DMS53 (cell line): Measurements from ENCODE around the gene PSD.

Experiments used
- DNase-seq: peaks from one replicate; lab custom pipeline; 2025; lab: John Stamatoyannopoulos, UW

Gene PSD

DNA sequence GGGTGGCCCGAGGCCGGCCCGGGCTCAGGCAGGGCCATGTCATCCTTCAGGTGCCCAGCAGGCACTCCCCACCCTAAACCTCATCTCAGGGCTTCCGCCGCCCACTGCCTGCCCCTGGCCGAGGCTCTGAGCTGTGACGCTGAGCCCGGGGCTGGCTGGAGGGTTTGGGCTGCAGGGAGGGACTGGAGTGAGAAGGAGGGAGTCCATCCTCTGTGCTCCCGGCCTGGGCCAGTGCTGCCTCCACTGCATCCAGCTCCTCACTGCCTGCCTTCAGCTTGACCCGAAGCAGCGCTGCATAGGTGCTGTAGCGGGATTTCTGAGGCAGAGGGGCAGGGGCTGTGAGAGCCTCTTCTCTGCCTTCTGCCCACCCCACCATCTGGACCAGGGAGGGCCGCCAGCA lies 15.5 kb downstream of the PSD start:
- DNase-seq, result no peak

DNA sequence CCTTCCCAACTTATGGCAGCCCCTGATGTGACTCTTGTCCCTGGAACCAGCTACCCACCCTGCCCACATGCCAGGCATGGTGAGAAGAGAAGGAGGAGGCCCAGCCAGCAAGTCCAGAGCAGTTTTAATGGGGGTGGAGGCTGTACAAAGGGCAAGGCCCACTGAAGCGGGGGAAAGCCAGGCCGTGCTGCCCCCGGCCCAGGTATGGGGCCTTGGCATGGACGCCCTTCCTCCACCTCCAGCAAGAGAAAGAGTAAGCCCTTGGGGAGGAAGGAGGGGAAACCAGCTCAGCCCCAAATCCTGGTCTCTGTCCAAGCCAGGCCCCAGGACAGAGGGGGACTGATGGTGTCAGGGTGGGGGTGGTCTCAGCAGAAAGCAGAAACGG lies 16.1 kb downstream of the PSD start:
- no peak for DNase-seq

DNA sequence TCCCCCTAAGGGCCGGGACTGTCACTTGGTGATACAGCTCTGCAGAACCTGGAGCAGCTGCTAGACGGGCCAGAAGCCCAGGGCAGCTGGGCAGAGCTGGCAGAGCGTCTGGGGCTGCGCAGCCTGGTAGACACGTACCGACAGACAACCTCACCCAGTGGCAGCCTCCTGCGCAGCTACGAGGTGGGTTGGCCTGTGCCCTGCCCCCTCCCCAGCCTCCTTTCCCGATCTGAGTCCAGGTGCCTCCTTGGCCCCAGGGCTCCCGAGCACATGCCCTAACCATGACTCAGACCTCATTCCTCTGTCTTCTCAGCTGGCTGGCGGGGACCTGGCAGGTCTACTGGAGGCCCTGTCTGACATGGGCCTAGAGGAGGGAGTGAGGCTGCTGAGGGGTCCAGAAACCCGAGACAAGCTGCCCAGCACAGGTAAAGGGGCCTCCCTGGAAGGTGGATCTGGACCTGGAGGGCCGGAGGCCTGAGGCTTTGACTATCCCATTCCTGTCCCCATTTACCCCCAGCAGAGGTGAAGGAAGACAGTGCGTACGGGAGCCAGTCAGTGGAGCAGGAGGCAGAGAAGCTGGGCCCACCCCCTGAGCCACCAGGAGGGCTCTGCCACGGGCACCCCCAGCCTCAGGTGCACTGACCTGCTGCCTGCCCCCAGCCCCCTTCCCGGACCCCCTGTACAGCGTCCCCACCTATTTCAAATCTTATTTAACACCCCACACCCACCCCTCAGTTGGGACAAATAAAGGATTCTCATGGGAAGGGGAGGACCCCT lies 16.7 kb downstream of the PSD start:
- DNase-seq, result peak; percentile 49

DNA sequence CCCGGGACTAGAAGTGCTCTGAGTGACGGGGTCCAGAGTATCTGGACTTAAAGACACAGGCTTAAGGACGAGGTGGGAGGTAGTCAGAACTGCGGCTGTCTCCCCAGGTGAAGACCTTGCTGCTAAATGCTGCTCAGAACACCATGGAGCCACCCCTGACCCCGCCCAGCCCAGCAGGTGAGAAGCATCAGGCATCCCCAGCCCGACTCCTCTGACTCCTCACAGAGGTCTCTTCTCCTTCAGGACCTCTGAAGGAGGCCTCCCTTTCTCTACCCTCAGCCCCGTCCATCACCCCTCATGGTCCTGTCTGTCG lies 17.3 kb downstream of the PSD start:
- DNase-seq, result no peak

DNA sequence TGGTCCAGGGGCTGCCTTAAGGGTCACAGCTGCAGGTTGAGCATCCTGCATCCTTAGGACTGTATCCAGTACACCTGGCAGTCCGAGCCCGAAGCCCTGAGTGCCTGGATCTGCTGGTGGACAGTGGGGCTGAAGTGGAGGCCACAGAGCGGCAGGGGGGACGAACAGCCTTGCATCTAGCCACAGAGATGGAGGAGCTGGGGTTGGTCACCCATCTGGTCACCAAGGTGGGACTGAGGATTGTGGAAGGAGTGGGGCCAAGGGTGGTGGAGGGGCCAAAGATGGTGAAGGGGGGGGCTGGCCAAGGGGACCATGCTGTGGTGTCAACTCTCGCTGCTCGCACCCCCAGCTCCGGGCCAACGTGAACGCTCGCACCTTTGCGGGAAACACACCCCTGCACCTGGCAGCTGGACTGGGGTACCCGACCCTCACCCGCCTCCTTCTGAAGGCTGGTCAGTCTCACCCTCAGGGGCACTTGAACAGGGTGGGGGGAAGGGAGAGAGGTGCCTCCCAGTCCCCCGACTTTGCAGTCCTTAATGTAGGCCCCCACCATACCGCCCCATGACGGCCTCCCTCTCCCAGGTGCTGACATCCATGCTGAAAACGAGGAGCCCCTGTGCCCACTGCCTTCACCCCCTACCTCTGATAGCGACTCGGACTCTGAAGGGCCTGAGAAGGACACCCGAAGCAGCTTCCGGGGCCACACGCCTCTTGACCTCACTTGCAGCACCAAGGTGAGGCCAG lies 17.8 kb downstream of the PSD start:
- no peak for DNase-seq

DNA sequence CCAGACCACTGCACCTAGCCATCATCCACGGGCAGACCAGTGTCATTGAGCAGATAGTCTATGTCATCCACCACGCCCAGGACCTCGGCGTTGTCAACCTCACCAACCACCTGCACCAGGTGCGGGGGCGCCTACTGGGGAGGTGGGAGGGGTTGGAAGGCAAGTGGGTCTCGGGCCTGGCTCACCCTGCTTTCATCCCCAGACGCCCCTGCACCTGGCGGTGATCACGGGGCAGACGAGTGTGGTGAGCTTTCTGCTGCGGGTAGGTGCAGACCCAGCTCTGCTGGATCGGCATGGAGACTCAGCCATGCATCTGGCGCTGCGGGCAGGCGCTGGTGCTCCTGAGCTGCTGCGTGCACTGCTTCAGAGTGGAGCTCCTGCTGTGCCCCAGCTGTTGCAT lies 18.5 kb downstream of the PSD start:
- DNase-seq, result no peak

DNA sequence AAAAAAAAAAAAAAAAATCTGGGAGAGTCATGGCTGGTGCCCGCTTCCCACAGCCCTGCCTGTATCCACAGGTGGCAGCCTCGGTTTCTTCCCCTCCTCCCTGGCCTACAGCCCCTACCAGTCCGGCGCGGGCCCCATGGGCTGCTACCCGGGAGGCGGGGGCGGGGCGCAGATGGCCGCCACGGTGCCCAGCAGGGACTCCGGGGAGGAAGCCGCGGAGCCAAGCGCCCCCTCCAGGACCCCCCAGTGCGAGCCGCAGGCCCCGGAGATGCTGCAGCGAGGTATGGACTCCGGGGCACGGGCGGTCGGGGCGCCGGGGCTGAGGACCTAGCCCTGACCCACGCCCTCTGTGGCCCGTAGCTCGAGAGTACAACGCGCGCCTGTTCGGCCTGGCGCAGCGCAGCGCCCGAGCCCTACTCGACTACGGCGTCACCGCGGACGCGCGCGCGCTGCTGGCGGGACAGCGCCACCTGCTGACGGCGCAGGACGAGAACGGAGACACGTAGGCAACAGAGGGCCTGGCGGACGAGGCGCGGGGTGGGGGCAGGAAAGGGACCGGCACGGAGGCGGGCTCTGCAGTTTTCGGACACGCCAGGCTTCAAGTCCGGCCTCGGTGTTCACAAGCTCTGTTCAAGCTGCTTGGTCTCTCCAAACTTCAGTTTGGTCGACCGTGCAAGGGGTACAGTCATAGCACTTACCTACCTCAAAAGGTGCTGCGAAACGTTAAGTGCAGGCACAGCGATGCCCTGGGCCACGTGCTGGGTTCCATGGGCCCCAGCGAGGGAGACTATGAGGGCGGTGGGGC lies 19.2 kb downstream of the PSD start:
- DNase-seq, result peak; percentile 94

DNA sequence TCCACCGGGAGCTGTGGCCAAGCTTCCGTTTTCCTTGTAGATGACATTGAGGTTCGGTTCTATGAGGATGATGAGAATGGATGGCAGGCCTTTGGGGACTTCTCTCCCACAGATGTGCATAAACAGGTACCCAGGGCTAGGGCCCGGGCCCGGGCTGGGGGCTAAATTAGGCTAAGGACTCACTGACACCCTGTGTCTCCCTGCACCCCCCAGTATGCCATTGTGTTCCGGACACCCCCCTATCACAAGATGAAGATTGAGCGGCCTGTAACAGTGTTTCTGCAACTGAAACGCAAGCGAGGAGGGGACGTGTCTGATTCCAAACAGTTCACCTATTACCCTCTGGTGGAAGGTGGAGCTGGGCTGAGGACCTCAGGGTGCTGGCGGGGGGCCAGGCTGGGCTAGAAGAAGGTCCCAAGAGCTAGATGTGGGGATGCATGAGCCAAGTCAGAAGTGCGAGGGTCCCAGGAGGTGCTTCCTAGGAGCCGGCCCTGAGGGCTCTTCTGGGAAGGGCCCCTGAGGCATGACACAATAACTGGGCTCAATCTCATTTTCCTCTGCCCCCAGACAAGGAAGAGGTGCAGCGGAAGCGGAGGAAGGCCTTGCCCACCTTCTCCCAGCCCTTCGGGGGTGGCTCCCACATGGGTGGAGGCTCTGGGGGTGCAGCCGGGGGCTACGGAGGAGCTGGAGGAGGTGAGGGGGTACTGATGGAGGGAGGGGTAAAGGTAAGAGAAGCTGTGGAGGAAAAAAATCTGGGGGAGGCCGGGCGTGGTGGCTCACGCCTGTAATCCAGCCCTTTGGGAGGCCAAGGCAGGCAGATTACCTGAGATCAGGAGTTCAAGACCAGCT lies 20.2 kb downstream of the PSD start:
- no peak for DNase-seq

DNA sequence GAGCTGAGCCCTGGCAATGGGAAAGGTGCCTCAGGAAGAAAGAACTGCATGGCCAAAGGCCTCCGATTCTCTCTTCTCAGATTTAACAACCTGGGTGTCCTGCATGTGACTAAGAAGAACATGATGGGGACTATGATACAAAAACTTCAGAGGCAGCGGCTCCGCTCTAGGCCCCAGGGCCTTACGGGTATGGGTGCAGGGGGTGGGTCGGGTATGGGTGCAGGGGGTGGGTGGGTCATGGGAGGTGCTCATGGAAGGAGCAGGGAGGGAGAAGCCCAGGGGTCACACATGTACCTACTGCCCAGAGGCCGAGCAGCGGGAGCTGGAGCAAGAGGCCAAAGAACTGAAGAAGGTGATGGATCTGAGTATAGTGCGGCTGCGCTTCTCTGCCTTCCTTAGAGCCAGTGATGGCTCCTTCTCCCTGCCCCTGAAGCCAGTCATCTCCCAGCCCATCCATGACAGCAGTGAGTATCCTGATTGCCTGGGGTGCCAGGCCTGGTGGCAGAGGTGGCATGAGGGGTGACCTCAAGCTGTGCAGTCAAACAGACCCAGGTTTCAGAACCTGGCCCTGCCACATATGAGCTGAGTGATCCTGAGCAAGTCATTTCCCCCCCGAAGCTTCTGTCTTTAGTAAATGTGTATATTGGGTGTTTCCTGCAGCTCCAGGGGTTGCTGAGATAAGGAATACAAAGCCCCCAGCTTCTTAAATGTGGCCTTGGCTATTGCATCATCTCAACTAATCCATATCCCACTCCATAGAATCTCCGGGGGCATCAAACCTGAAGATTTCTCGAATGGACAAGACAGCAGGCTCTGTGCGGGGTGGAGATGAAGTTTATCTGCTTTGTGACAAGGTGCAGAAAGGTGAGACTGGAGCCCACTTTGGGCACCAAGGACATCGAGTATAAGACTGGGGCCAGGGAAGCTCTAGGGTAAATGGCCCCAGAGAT lies 21.1 kb downstream of the PSD start:
- DNase-seq, result no peak

DNA sequence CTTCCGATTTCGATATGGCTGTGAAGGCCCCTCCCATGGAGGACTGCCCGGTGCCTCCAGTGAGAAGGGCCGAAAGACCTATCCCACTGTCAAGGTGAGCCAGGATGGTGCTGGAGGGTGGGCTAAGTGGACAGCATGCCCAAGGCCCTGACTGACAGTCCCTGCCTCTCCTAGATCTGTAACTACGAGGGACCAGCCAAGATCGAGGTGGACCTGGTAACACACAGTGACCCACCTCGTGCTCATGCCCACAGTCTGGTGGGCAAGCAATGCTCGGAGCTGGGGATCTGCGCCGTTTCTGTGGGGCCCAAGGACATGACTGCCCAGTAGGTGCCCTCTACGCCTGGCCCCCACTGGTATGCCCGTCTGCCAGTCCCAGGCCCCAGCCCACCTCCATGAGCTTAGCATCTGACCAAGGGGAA lies 21.8 kb downstream of the PSD start:
- DNase-seq, result no peak

DNA sequence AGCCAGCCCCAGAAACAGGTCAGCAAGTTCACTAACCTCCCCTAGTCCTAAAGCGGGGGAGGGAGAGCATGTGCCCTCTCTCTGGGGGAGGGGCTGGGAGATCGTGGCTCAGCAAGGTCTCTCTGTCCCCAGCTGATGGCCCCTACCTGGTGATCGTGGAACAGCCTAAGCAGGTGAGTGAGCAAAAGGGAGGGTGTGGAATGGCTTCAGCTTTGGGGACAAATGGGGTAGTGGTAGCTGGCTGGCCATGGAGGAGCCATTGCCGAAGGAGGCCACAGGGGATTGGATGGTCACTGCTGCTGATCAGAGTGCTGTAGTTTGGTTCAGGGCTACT lies 22.3 kb downstream of the PSD start:
- DNase-seq, result no peak

DNA sequence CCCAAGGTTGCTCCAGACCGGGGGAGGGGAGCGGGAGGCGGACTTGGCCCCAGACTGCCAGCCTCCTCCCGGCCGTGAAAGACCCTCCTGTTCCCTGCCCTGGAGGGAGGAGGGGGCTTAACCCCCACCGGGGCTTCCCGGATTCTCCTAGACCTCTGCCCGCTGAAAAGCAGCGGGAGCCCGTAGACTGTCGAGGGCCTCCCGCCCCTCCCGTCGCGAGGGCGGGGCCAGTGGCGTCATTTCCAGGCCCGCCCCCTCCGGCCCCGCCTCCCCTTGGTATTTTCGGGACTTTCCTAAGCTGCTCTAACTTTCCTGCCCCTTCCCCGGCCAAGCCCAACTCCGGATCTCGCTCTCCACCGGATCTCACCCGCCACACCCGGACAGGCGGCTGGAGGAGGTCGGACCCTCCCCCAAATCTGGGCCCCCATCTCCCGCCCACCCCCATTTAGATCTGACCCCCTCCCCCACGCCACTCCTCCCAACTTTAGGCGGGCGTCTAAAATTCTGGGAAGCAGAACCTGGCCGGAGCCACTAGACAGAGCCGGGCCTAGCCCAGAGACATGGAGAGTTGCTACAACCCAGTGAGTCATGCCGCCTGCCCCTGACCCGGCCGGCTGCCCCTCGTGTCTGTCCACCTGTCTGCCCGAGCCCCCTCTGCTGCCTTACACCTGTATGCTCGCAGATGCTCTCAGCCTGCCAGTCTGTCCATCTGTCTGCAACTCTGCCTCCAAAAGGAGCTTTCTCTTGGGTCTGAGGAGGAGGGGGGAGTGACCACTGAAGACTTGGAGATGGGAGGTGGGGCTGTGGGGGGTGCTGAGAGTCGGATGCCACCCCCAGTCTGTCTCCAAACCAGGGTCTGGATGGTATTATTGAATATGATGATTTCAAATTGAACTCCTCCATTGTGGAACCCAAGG lies 22.9 kb downstream of the PSD start, which contains the start of gene NFKB2:
Gene NFKB2 (plus strand): TSS at position 306 of the 917 bp plus-strand sequence. CDS start 255 bp downstream, at position 561.
- peak; percentile 93 for DNase-seq

DNA sequence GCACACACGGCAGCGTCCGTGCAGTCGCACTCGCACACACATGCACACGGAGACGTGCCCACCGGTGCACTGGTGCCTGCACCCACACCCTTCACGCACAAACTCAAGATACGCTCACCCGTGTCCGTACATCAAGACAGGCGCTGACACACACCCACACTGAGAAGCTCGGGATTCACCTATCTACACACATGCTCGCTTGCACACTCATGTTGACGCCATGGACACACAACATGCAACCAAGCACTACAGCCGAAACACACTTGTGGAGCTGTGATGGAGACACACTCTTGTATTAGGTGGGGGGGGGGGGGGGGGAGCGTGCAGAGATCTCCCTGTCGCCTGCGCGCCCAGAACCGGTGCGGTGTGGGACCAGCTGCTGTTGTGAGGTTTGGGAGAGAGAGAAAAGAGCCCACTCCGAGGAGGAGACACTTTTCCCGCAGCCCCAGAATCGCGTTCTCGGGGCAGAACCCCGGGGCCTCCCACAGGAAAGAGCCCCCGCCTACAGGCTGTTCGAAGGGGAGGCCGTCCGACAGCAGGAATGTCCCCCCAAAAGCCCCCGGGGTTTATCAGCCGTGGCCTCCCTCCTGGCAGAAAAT lies 23.7 kb downstream of the PSD start:
- DNase-seq, result peak; percentile 87

DNA sequence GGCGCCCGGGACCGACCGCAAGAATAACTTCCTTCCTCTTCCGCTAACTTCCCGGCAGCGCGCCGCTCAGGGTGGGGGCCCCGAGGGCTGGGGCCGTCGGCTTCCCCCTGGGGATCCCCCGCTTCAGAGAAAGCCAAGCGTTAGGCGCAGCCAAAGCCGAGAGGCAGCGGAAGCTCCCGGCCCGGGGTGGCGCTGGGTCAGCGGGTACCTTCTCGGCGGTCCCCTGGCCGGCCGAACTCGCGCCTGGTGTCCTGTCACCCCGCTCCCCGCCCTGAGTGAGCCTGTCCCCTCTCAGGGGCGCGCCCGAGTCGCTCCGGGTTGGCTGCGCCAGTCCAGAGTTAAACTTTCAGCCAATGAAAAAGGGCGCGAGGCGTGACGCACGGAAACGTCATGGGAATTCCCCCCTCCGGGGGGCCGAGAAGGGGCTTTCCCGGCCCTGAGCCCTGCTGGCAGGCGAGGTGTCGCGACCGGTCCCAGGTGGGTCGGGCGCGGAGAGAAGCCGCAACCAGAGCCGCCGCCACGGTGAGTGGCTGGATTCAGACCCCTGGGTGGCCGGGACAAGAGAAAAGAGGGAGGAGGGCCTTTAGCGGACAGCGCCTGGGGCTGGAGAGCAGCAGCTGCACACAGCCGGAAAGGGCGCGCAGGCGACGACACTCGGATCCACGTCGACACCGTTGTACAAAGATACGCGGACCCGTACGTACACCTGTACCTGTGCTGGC lies 24.3 kb downstream of the PSD start:
- DNase-seq, result peak; percentile 96

DNA sequence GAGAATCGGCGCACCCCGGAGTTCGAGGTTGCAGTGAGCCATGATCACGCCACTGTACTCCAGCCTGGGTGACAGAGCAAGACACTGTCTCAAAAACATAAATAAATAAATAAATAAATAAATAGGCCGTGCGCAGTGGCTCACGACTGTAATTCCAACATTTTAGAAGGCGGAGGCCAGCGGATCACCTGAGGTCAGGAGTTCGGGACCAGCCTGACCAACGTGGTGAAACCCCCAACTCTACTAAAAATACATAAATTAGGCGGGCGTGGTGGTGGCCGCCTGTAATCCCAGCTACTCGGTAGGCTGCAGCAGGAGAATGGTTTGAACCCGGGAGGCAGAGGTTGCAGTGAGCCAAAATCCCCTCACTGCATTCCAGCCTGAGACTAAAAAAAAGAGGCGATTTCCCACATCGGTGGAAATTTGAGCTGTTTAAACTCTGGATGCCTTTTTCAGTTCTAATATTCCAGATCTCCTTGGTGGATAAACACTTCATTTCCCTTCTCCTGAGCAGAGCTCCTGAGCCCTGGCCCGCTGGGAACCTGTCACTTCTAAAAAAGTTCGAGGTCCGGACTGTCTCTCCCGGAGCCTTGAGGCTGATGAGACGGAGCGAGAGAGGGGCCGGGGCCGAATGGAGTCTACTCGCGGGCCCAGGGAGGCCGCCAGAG lies 25.0 kb downstream of the PSD start:
- no peak for DNase-seq

DNA sequence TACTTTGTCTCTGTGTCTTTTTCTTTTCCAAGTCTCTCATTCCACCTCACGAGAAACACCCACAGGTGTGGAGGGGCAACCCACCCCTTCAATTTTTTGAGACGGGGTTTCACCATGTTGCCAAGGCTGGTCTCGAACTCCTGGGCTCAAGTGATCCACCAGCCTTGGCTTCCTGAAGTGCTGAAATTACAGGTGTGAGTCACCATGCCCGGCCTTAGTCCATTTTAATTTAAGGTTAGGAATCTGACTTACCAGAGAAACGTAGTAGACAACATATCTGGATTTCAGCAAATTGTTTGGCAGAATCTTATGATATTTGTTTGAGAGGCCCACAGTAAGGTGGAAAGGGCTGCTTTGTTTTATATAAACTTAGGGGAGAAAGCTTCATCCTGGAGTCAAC lies 26.3 kb downstream of the PSD start:
- no peak for DNase-seq

DNA sequence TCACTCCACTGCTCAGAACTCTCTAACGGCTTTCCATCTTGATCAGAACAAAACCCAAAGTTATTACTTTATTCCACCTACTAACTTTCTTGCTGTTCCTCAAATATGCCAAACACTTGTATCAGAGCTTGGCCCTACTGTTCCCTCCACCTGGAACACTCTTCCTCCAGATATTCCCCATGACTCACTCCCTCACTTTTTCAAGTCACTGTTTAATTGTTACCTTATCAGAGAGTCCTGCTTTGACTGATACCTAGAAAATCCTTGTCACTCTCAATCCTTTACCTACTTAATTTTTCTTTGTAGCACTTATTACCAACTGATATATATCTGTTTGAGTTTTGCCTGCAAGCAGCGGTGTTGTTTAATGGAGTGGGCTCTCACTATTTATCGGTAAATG lies 28.7 kb downstream of the PSD start:
- no peak for DNase-seq
